Mammary epithelial cell (primary cell): Measurements from ENCODE around the gene NRDE2.

Experiments
- EZH2 ChIP-seq: IDR thresholded peaks from 2 replicates; pipeline ENCODE4 v1.6.1; 2012; ENCODE audit warnings: low read length, inconsistent platforms, borderline replicate concordance
- TF ChIP-seq, protein P1 (sequence below), 2 donors: IDR thresholded peaks in 1 of 2; conservative IDR thresholded peaks in 1 of 2; 2 replicates each; pipeline ENCODE4 v1.5.1; 2011 to 2012; ENCODE audit warnings: inconsistent platforms in 2 of 2, low read length in 2 of 2, mild to moderate bottlenecking in 2 of 2, control low read depth in 1 of 2, low read depth in 1 of 2; ENCODE audit not compliant: insufficient read depth in 1 of 2; ENCODE audit errors: extremely low read depth in 1 of 2

DNA sequence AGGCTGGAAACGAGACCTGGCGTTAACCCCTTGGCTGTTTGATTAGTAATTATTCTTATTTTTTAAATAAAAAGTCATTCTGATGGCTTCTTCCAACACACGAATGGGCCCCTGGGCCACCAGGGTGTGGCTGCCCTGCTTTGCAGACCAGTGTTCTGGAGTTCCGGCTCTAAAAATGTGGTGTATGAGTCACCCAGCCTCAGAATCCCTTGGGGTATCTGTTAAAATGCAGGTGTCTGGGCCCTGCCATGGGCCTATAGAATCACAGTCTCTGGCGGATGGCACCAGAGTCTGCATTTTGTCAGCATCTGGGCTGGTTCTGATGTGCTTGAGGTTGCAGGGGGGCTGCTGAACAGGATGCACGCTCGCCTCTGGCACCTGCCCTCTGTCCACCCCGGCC is 77.9 kb downstream of the NRDE2 start:
- TF ChIP-seq, protein P1, sequence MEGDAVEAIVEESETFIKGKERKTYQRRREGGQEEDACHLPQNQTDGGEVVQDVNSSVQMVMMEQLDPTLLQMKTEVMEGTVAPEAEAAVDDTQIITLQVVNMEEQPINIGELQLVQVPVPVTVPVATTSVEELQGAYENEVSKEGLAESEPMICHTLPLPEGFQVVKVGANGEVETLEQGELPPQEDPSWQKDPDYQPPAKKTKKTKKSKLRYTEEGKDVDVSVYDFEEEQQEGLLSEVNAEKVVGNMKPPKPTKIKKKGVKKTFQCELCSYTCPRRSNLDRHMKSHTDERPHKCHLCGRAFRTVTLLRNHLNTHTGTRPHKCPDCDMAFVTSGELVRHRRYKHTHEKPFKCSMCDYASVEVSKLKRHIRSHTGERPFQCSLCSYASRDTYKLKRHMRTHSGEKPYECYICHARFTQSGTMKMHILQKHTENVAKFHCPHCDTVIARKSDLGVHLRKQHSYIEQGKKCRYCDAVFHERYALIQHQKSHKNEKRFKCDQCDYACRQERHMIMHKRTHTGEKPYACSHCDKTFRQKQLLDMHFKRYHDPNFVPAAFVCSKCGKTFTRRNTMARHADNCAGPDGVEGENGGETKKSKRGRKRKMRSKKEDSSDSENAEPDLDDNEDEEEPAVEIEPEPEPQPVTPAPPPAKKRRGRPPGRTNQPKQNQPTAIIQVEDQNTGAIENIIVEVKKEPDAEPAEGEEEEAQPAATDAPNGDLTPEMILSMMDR (conservative IDR thresholded peaks at IDR 0.05 in 1 of 2, IDR thresholded peaks at IDR 0.05 in 1 of 2; ENCODE audit: extremely low read depth in 1 of 2, insufficient read depth in 1 of 2, low read depth in 1 of 2, low read length in 2 of 2), result no peak
- no peak for TF ChIP-seq EZH2
